ENCODE data around the gene GPC1.

Gene GPC1

DNA sequence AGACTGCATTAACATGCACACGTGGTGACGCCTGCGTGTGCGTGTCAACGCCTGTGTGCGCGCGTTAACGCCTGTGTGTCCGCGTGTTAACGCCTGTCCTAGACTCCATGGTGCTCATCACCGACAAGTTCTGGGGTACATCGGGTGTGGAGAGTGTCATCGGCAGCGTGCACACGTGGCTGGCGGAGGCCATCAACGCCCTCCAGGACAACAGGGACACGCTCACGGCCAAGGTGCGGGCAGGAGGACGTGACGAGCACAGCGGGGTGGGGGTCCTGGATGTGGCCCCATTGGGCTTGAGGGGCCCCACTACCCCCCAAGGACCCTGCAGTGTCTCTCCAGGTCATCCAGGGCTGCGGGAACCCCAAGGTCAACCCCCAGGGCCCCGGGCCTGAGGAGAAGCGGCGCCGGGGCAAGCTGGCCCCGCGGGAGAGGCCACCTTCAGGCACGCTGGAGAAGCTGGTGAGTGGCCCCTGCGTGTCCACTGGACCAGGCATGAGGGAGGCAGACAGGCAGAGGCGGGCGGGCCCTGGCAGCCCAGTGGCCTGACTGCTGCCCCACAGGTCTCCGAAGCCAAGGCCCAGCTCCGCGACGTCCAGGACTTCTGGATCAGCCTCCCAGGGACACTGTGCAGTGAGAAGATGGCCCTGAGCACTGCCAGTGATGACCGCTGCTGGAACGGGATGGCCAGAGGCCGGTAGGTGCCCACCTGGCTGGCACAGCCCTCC lies 29.2 kb downstream of the GPC1 start:
- H3K79me2 ChIP-seq (ENCODE audit: insufficient read depth, low read length): no peaks in the 10 kb centered on the region
- no peaks in the 10 kb centered on the region for H3F3A ChIP-seq (ENCODE audit: insufficient read depth, low read length)
- H3K27ac ChIP-seq (ENCODE audit: low read depth, low read length, poor library complexity, severe bottlenecking): no peak overlapping the region
- H3K27me3 ChIP-seq (ENCODE audit: insufficient read depth, low read length): no peaks in the 10 kb centered on the region
- H3K9me3 ChIP-seq (ENCODE audit: low read length): no peaks in the 10 kb centered on the region
- H2AFZ ChIP-seq (ENCODE audit: low read length): no peak overlapping the region
- H4K20me1 ChIP-seq (ENCODE audit: insufficient read depth, low read length): no peaks in the 10 kb centered on the region
- TF ChIP-seq CTCF (IDR thresholded peaks at IDR 0.05; ENCODE audit: low read length): no peak
- no peak for TF ChIP-seq EZH2 (IDR thresholded peaks at IDR 0.05; ENCODE audit: borderline replicate concordance, low read length)
- H3K4me1 ChIP-seq (ENCODE audit: insufficient read depth, low read length, severe bottlenecking): no peaks in the 10 kb centered on the region
- H3K4me3 ChIP-seq (ENCODE audit: low read depth, low read length, poor library complexity, severe bottlenecking): no peak overlapping the region
- no peak overlapping the region for H3K9ac ChIP-seq (ENCODE audit: low read length)
- no peaks in the 10 kb centered on the region for H3K9me2 ChIP-seq (ENCODE audit: low read depth, low read length)
- H3K36me3 ChIP-seq (ENCODE audit: insufficient read depth, low read length): no peaks in the 10 kb centered on the region
- no peak overlapping the region for H3K4me2 ChIP-seq (ENCODE audit: low read length)

DNA sequence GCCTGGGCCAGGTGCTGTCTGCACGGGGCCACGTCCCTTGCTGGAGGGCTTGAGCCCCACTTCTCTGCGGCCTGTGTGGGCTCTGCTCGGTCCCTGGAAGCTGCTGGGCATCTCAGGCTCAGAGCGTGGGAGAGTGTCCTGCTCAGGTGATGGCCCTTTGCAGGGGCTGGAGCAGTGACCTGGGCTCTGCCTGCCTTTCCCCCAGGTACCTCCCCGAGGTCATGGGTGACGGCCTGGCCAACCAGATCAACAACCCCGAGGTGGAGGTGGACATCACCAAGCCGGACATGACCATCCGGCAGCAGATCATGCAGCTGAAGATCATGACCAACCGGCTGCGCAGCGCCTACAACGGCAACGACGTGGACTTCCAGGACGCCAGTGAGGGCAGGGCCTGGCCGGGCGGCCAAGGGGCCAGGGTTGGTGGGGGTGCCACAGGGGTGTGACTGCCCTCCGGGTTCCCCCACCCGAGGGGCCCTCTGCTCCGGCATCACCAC lies 29.9 kb downstream of the GPC1 start:
- no peaks in the 10 kb centered on the region for H3K79me2 ChIP-seq (ENCODE audit: insufficient read depth, low read length)
- H3K9ac ChIP-seq (ENCODE audit: low read length): no peak overlapping the region
- no peaks in the 10 kb centered on the region for H3K36me3 ChIP-seq (ENCODE audit: insufficient read depth, low read length)
- H3K4me1 ChIP-seq (ENCODE audit: insufficient read depth, low read length, severe bottlenecking): no peaks in the 10 kb centered on the region
- H3K9me3 ChIP-seq (ENCODE audit: low read length): no peaks in the 10 kb centered on the region
- no peak overlapping the region for H2AFZ ChIP-seq (ENCODE audit: low read length)
- H3K4me3 ChIP-seq (ENCODE audit: low read depth, low read length, poor library complexity, severe bottlenecking): no peak overlapping the region
- TF ChIP-seq CTCF (IDR thresholded peaks at IDR 0.05; ENCODE audit: low read length): no peak
- no peak for TF ChIP-seq EZH2 (IDR thresholded peaks at IDR 0.05; ENCODE audit: borderline replicate concordance, low read length)
- H3K27me3 ChIP-seq (ENCODE audit: insufficient read depth, low read length): no peaks in the 10 kb centered on the region
- no peaks in the 10 kb centered on the region for H3F3A ChIP-seq (ENCODE audit: insufficient read depth, low read length)
- H3K4me2 ChIP-seq (ENCODE audit: low read length): no peak overlapping the region
- H4K20me1 ChIP-seq (ENCODE audit: insufficient read depth, low read length): no peaks in the 10 kb centered on the region
- H3K27ac ChIP-seq (ENCODE audit: low read depth, low read length, poor library complexity, severe bottlenecking): no peak overlapping the region
- no peaks in the 10 kb centered on the region for H3K9me2 ChIP-seq (ENCODE audit: low read depth, low read length)

DNA sequence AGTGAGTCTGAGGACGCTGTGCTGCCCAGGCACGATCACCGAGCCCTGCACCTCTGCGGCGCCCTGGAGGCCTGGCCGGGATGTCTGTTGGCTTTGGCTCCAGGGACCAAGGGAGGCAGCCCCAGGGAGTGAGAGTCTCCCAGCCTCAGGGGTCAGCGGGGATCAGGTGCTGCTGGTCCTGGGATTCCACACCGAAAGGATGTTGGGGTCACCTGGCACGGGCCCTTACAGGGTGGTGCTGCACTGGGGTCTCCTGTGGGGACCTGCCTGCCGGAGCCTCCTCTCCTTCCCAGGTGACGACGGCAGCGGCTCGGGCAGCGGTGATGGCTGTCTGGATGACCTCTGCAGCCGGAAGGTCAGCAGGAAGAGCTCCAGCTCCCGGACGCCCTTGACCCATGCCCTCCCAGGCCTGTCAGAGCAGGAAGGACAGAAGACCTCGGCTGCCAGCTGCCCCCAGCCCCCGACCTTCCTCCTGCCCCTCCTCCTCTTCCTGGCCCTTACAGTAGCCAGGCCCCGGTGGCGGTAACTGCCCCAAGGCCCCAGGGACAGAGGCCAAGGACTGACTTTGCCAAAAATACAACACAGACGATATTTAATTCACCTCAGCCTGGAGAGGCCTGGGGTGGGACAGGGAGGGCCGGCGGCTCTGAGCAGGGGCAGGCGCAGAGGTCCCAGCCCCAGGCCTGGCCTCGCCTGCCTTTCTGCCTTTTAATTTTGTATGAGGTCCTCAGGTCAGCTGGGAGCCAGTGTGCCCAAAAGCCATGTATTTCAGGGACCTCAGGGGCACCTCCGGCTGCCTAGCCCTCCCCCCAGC lies 30.5 kb downstream of the GPC1 start:
- TF ChIP-seq CTCF (IDR thresholded peaks at IDR 0.05; ENCODE audit: low read length): no peak
- no peak for TF ChIP-seq EZH2 (IDR thresholded peaks at IDR 0.05; ENCODE audit: borderline replicate concordance, low read length)
- no peaks in the 10 kb centered on the region for H3K9me2 ChIP-seq (ENCODE audit: low read depth, low read length)
- H3K4me3 ChIP-seq (ENCODE audit: low read depth, low read length, poor library complexity, severe bottlenecking): no peak overlapping the region
- no peak overlapping the region for H3K9ac ChIP-seq (ENCODE audit: low read length)
- H3K79me2 ChIP-seq (ENCODE audit: insufficient read depth, low read length): no peaks in the 10 kb centered on the region
- no peaks in the 10 kb centered on the region for H3F3A ChIP-seq (ENCODE audit: insufficient read depth, low read length)
- H4K20me1 ChIP-seq (ENCODE audit: insufficient read depth, low read length): no peaks in the 10 kb centered on the region
- no peaks in the 10 kb centered on the region for H3K27me3 ChIP-seq (ENCODE audit: insufficient read depth, low read length)
- no peak overlapping the region for H3K27ac ChIP-seq (ENCODE audit: low read depth, low read length, poor library complexity, severe bottlenecking)
- H3K36me3 ChIP-seq (ENCODE audit: insufficient read depth, low read length): no peaks in the 10 kb centered on the region
- H3K9me3 ChIP-seq (ENCODE audit: low read length): no peaks in the 10 kb centered on the region
- H3K4me2 ChIP-seq (ENCODE audit: low read length): no peak overlapping the region
- no peaks in the 10 kb centered on the region for H3K4me1 ChIP-seq (ENCODE audit: insufficient read depth, low read length, severe bottlenecking)
- no peak overlapping the region for H2AFZ ChIP-seq (ENCODE audit: low read length)
